ENCODE results near the gene TAGLN3.

DNA sequence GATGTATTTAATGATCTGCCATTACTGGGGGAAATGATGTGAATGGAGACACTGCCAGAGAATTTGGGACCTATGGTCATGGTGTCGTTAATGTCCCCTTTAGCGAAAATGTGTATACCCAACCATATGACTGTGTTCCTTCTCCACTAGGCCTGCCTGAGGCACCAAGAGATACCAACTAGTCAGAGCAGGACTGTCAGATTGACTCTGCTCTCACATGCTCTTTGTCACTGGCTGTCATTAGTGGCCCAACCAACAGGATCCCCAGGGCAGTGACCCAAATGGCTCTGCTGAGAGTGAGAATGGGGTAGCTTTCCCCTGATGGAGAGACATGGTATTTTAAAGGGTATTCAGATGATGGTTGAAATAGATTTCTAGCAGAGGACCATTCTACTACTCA is 2.8 kb downstream of the TAGLN3 start:
- TF ChIP-seq EZH2 (IDR thresholded peaks at IDR 0.05; ENCODE audit: insufficient read depth, poor library complexity, severe bottlenecking) (no peak), EZH2phosphoT487 (IDR thresholded peaks at IDR 0.05; ENCODE audit: insufficient read depth, low read depth) (no peak)
